ENCODE measurements around the gene ZNF844. TPM values are rescaled to one million over a fixed set of nuclear protein-coding genes. Genes with fewer than 3 reads are reported as not detected.
A peak's percentile ranks its signal among the peaks of the same experiment; 100 is the strongest.

The ZNF844 gene
- total and polyA plus RNA-seq, 2 donors (not counting 1 experiment from before 2014, with no cell fraction given), result 4.7 to 15.4 TPM

DNA sequence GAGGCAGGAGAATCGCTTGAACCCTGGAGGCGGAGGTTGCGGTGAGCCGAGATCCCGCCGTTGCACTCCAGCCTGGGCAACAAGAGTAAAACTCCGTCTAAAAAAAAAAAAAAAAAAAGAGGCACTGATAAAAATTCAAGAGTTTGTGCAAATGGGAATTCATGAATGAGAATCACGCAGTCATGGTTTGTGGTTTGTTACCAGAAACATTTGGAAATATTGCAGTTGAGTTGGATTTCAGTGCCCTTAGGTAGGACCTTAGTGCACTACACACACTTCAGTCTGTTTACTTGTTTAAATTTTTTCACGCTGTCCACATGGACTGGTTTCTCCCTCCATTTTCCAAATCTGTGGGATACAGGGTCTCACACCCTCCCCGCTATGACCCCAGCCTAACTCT is 28.4 kb downstream of the ZNF844 start:
- peak; percentile 24 to 27 for DNase-seq (ENCODE audit: low read depth in 2 of 2)
- H3K4me3 ChIP-seq (replicated peaks in 1 of 4; ENCODE audit: control extremely low read depth in 1 of 4, insufficient read depth in 1 of 4, low read depth in 3 of 4, low read length in 4 of 4), result peak overlapping the region; percentile 76 to 86 (median 84)
- no peak overlapping the region for H3K9ac ChIP-seq (ENCODE audit: insufficient read depth, low read length)
- H3K4me1 ChIP-seq (ENCODE audit: control insufficient read depth, extremely low read depth, insufficient read depth, low read length), result no peaks in the 10 kb centered on the region
- H3K27ac ChIP-seq (ENCODE audit: insufficient read depth, low read length), result peak overlapping the region; percentile 82
- H2AFZ ChIP-seq (ENCODE audit: low read length), result no peak overlapping the region
- no peaks in the 10 kb centered on the region for H4K20me1 ChIP-seq (ENCODE audit: control insufficient read depth, extremely low read depth, insufficient read depth, low read length)
- H3K27me3 ChIP-seq (ENCODE audit: control insufficient read depth, insufficient read depth, low read length), result no peaks in the 10 kb centered on the region
- H3K36me3 ChIP-seq (ENCODE audit: control insufficient read depth, insufficient read depth, low read length), result no peaks in the 10 kb centered on the region
- H3K9me3 ChIP-seq (ENCODE audit: control insufficient read depth, insufficient read depth, low read depth, low read length), result no peaks in the 10 kb centered on the region
- no peaks in the 10 kb centered on the region for H3K79me2 ChIP-seq (ENCODE audit: control insufficient read depth, insufficient read depth, low read length)
- TF ChIP-seq, protein P1, sequence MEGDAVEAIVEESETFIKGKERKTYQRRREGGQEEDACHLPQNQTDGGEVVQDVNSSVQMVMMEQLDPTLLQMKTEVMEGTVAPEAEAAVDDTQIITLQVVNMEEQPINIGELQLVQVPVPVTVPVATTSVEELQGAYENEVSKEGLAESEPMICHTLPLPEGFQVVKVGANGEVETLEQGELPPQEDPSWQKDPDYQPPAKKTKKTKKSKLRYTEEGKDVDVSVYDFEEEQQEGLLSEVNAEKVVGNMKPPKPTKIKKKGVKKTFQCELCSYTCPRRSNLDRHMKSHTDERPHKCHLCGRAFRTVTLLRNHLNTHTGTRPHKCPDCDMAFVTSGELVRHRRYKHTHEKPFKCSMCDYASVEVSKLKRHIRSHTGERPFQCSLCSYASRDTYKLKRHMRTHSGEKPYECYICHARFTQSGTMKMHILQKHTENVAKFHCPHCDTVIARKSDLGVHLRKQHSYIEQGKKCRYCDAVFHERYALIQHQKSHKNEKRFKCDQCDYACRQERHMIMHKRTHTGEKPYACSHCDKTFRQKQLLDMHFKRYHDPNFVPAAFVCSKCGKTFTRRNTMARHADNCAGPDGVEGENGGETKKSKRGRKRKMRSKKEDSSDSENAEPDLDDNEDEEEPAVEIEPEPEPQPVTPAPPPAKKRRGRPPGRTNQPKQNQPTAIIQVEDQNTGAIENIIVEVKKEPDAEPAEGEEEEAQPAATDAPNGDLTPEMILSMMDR (conservative IDR thresholded peaks at IDR 0.05 in 1 of 2, IDR thresholded peaks at IDR 0.05 in 1 of 2; ENCODE audit: low read depth in 1 of 2, low read length in 2 of 2), result no peak
- TF ChIP-seq EZH2 (IDR thresholded peaks at IDR 0.05; ENCODE audit: low read length, missing control alignments), result no peak
- peak overlapping the region; percentile 56 for H3K4me2 ChIP-seq (ENCODE audit: extremely low read depth, insufficient read depth, low read length)

DNA sequence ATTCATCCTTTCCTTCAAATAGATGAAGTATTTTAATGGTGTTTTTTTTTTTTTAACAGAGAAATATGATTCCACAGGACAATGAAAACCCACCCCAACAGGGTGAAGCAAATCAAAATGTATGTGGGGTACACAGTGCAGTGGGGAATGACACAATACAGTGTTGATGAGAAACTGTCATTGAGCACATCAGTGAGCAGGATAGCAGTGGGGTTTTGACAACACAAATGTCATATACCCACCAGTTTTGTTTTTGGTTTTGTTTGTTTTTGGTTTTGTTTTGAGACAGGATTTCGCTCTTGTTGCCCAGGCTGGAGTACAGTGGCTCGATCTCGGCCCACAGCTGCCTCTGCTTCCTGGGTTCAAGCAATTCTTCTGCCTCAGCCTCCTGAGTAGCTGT is 29.2 kb downstream of the ZNF844 start:
- H3K36me3 ChIP-seq (ENCODE audit: control insufficient read depth, insufficient read depth, low read length), result no peaks in the 10 kb centered on the region
- H3K27me3 ChIP-seq (ENCODE audit: control insufficient read depth, insufficient read depth, low read length), result no peaks in the 10 kb centered on the region
- no peaks in the 10 kb centered on the region for H4K20me1 ChIP-seq (ENCODE audit: control insufficient read depth, extremely low read depth, insufficient read depth, low read length)
- no peak for DNase-seq (ENCODE audit: low read depth in 2 of 2)
- no peak overlapping the region for H3K9ac ChIP-seq (ENCODE audit: insufficient read depth, low read length)
- H3K27ac ChIP-seq (ENCODE audit: insufficient read depth, low read length), result no peak overlapping the region
- H2AFZ ChIP-seq (ENCODE audit: low read length), result no peak overlapping the region
- no peaks in the 10 kb centered on the region for H3K79me2 ChIP-seq (ENCODE audit: control insufficient read depth, insufficient read depth, low read length)
- H3K9me3 ChIP-seq (ENCODE audit: control insufficient read depth, insufficient read depth, low read depth, low read length), result no peaks in the 10 kb centered on the region
- no peak overlapping the region for H3K4me3 ChIP-seq (replicated peaks in 1 of 4; ENCODE audit: control extremely low read depth in 1 of 4, insufficient read depth in 1 of 4, low read depth in 3 of 4, low read length in 4 of 4)
- H3K4me2 ChIP-seq (ENCODE audit: extremely low read depth, insufficient read depth, low read length), result no peak overlapping the region
- H3K4me1 ChIP-seq (ENCODE audit: control insufficient read depth, extremely low read depth, insufficient read depth, low read length), result no peaks in the 10 kb centered on the region
- TF ChIP-seq EZH2 (IDR thresholded peaks at IDR 0.05; ENCODE audit: low read length, missing control alignments), result no peak
- TF ChIP-seq, protein P1 (conservative IDR thresholded peaks at IDR 0.05 in 1 of 2, IDR thresholded peaks at IDR 0.05 in 1 of 2; ENCODE audit: low read depth in 1 of 2, low read length in 2 of 2), result no peak

DNA sequence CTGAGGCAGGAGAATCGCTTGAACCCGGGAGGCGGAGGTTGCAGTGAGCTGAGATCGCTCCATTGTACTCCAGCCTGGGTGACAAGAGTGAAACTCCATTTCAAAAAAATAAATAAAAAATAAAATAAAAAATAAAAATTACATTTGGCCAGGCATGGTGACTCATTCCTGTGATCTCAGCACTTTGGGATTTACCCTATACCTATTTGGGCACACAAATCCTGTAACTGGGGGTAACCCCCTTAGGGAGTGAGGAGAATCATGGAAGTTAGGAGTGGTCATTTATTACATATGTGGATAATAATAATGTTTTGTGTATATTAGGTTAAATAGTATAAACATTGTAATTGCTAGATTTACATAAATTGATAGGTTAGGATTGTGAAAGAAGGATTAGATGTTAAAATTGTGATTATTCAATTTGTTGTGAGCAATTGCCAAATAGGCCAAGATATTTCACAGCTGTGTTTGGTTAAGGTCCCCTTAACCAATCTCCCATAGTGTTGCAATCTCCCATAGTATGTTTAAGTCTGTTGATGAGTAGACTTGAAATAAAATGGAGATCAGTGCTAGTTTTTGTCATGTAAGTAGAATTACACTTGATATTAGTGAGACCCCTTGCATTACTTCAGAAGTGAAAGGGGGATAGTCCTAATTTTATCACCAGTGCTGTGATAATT is 30.7 kb downstream of the ZNF844 start:
- peak in 1 of 2 donors; percentile 70 for DNase-seq (ENCODE audit: low read depth in 2 of 2)
- Histone ChIP-seq H3K4me3 (replicated peaks in 1 of 4; ENCODE audit: control extremely low read depth in 1 of 4, insufficient read depth in 1 of 4, low read depth in 3 of 4, low read length in 4 of 4) (no peak overlapping the region), H3K4me1 (ENCODE audit: control insufficient read depth, extremely low read depth, insufficient read depth, low read length) (no peaks in the 10 kb centered on the region), H4K20me1 (ENCODE audit: control insufficient read depth, extremely low read depth, insufficient read depth, low read length) (no peaks in the 10 kb centered on the region), H3K79me2 (ENCODE audit: control insufficient read depth, insufficient read depth, low read length) (no peaks in the 10 kb centered on the region), H3K27me3 (ENCODE audit: control insufficient read depth, insufficient read depth, low read length) (no peaks in the 10 kb centered on the region), H3K36me3 (ENCODE audit: control insufficient read depth, insufficient read depth, low read length) (no peaks in the 10 kb centered on the region), H3K9me3 (ENCODE audit: control insufficient read depth, insufficient read depth, low read depth, low read length) (no peaks in the 10 kb centered on the region), H2AFZ (ENCODE audit: low read length) (no peak overlapping the region), H3K4me2 (ENCODE audit: extremely low read depth, insufficient read depth, low read length) (no peak overlapping the region), H3K27ac (ENCODE audit: insufficient read depth, low read length) (no peak overlapping the region), H3K9ac (ENCODE audit: insufficient read depth, low read length) (no peak overlapping the region)
- TF ChIP-seq EZH2 (IDR thresholded peaks at IDR 0.05; ENCODE audit: low read length, missing control alignments), result no peak
- TF ChIP-seq, protein P1 (conservative IDR thresholded peaks at IDR 0.05 in 1 of 2, IDR thresholded peaks at IDR 0.05 in 1 of 2; ENCODE audit: low read depth in 1 of 2, low read length in 2 of 2), result no peak

All from fibroblast of lung (primary cell).